ENCODE data around the gene PARD3. TPM values are rescaled to one million over a fixed set of nuclear protein-coding genes. Genes with fewer than 3 reads are reported as not detected.
A peak's percentile ranks its signal among the peaks of the same experiment; 100 is the strongest.
"Not testable (repeated sequence)": the region's sequence is repeated elsewhere in the genome, so short reads cannot be mapped to it uniquely, and the experiment has no call there.

PARD3 gene
- total RNA-seq, 2 donors from 2014 or later, result 31.6 to 41.6 TPM

- no peak for TF ChIP-seq CTCF (IDR thresholded peaks at IDR 0.05)
- peaks cover 0 to 73% of the 10 kb centered on the region in 2 donors for H3K4me1 ChIP-seq
- no peaks in the 10 kb centered on the region for H3K36me3 ChIP-seq
- H3K27ac ChIP-seq, result peak overlapping the region in 1 of 2 donors; percentile 44
- no peaks in the 10 kb centered on the region for H3K27me3 ChIP-seq
- DNase-seq (ENCODE audit: low spot score), result no peak
- no peak overlapping the region for H3K4me3 ChIP-seq
- no peaks in the 10 kb centered on the region for H3K9me3 ChIP-seq
These were observed 112.8 kb downstream of the PARD3 start for GRCh38 chr10:34702093-34702937.

DNA sequence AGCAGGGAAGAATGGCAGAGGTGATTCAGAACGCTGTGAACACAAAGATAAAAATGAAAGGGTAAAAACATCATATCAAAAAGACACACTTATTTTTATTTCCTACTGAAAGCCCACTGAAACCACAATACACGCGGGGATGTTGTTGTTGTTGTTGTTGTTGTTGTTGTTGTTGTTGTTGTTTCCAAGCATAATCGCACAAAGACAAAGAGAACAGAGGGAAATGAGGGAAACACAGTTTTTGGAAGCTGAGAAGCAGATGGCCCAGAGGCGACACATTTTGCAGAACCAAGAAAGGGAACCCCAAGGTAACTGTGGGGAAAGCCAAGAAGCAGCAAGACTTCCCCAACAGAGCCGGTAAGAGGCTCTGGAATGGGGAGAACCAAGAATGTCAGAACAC is 113.9 kb downstream of the PARD3 start:
- Histone ChIP-seq H3K36me3 (no peaks in the 10 kb centered on the region), H3K9me3 (no peaks in the 10 kb centered on the region), H3K4me3 (no peak overlapping the region), H3K27me3 (no peaks in the 10 kb centered on the region), H3K27ac (no peak overlapping the region), H3K4me1 (peaks cover 0 to 67% of the 10 kb centered on the region in 2 donors)
- TF ChIP-seq CTCF (IDR thresholded peaks at IDR 0.05), result no peak
- no peak for DNase-seq (ENCODE audit: low spot score)

- not testable (repeated sequence) for H3K4me3 ChIP-seq; H3K27me3 ChIP-seq; H3K27ac ChIP-seq; DNase-seq (ENCODE audit: low spot score); H3K9me3 ChIP-seq; H3K36me3 ChIP-seq
- peaks cover 0 to 63% of the 10 kb centered on the region in 2 donors for H3K4me1 ChIP-seq
These were observed 114.3 kb downstream of the PARD3 start for GRCh38 chr10:34700752-34701151.

DNA sequence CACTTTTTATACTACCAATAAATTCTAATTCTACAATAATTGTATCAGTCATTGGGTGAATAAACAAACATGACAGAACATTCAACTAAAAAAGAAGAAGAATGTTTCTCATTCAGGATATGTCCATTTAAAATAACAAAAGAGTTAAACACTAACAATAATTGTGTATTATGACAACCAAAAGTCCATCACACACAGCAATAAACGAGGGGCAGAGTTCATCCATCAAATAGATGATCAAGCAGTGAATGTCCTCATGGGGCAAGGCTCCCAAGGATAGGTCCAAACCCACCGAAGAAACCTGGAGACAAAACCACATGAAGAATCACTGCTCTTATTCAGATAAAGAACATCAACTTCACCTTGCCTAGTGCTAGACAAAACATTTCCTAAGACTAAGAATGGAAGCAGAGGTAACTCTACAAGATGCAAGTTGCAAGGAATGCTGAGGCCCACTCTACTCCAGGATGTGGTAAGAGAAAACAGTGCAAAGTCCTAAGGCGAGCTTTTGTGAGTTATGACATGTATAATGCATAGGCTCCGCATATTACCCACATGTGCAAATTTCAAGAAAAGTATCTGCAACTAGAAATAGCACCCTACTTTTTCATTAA is 115.1 kb downstream of the PARD3 start:
- TF ChIP-seq CTCF (IDR thresholded peaks at IDR 0.05), result no peak
- H3K27ac ChIP-seq, result no peak overlapping the region
- no peak overlapping the region for H3K4me3 ChIP-seq
- no peak for DNase-seq (ENCODE audit: low spot score)
- H3K4me1 ChIP-seq, result peaks cover 0 to 59% of the 10 kb centered on the region in 2 donors
- H3K36me3 ChIP-seq, result peaks cover under 1% of the 10 kb centered on the region
- H3K27me3 ChIP-seq, result no peaks in the 10 kb centered on the region
- H3K9me3 ChIP-seq, result no peaks in the 10 kb centered on the region

- Histone ChIP-seq H3K27ac (peak overlapping the region in 1 of 2 donors; percentile 41), H3K27me3 (no peaks in the 10 kb centered on the region), H3K4me1 (peaks cover 0 to 48% of the 10 kb centered on the region in 2 donors), H3K36me3 (peaks cover 6% of the 10 kb centered on the region), H3K9me3 (no peaks in the 10 kb centered on the region), H3K4me3 (no peak overlapping the region)
- DNase-seq (ENCODE audit: low spot score), result no peak
- TF ChIP-seq CTCF (IDR thresholded peaks at IDR 0.05), result no peak
These were observed 116.1 kb downstream of the PARD3 start for GRCh38 chr10:34698979-34699378.

DNA sequence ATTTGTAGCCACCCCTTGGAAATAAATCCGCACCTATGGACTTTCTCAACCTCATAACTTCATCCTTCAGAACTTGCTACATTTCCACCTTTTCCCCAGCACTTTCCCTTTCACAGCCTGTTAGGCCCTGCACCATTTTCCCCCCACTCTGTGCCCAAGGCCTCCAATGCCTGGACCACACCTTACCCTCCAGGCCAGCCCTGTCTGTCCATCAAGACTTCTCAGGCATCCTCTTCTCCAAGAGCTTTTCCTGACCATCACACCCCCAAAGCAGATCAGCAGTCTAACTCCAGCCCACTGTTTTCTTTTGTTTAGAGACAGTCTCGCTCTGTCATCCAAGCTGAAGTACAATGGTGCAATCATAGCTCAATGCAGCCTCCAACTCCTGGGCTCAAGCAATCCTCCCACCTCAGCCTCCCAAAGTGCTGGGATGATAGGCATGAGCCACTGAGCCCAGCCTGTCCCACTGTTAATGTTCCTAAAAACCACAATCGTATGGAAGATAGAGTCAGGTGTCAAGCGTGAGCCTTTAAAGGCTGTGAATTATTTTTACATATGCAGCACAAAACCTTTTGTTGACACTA is 116.8 kb downstream of the PARD3 start:
- peak overlapping the region in 1 of 2 donors; percentile 41 for H3K27ac ChIP-seq
- no peaks in the 10 kb centered on the region for H3K9me3 ChIP-seq
- TF ChIP-seq CTCF (IDR thresholded peaks at IDR 0.05), result no peak
- H3K4me3 ChIP-seq, result no peak overlapping the region
- no peaks in the 10 kb centered on the region for H3K27me3 ChIP-seq
- no peak for DNase-seq (ENCODE audit: low spot score)
- H3K36me3 ChIP-seq, result peaks cover 6% of the 10 kb centered on the region
- H3K4me1 ChIP-seq, result peaks cover 0 to 47% of the 10 kb centered on the region in 2 donors
